GM15510 (cell line): Measurements from ENCODE around the gene CREM.
A peak's percentile ranks its signal among the peaks of the same experiment; 100 is the strongest.

Experiments used
- POLR2A ChIP-seq: IDR thresholded peaks from 3 replicates; pipeline ENCODE4 v1.6.1; 2011; ENCODE audit warnings: borderline replicate concordance; ENCODE audit not compliant: insufficient read length; ENCODE audit errors: extremely low read depth

CREM gene

GRCh38 chr10:35195361-35196306 is 69.0 kb downstream of the CREM start:
- TF ChIP-seq POLR2A = peak; percentile 45

- no peak for TF ChIP-seq POLR2A
Observed at GRCh38 chr10:35200487-35200886, 73.8 kb downstream of the CREM start.

GRCh38 chr10:35201234-35201633 is 74.6 kb downstream of the CREM start:
- TF ChIP-seq POLR2A = no peak

GRCh38 chr10:35202050-35202449 is 75.4 kb downstream of the CREM start:
- no peak for TF ChIP-seq POLR2A

- no peak for TF ChIP-seq POLR2A
Observed at GRCh38 chr10:35203745-35204144, 77.1 kb downstream of the CREM start.

GRCh38 chr10:35204650-35205319 is 78.1 kb downstream of the CREM start:
- no peak for TF ChIP-seq POLR2A

- TF ChIP-seq POLR2A = no peak
Observed at GRCh38 chr10:35206274-35206673, 79.6 kb downstream of the CREM start.

- no peak for TF ChIP-seq POLR2A
Observed at GRCh38 chr10:35208536-35208935, 81.9 kb downstream of the CREM start.

- no peak for TF ChIP-seq POLR2A
Observed at GRCh38 chr10:35208949-35209613, 82.4 kb downstream of the CREM start.

- no peak for TF ChIP-seq POLR2A
Observed at GRCh38 chr10:35210961-35211360, 84.3 kb downstream of the CREM start.

- no peak for TF ChIP-seq POLR2A
Observed at GRCh38 chr10:35211390-35211789, 84.7 kb downstream of the CREM start.

GRCh38 chr10:35212856-35213255 is 86.2 kb downstream of the CREM start:
- no peak for TF ChIP-seq POLR2A

- no peak for TF ChIP-seq POLR2A
Observed at GRCh38 chr10:35213699-35214098, 87.1 kb downstream of the CREM start.

- no peak for TF ChIP-seq POLR2A
Observed at GRCh38 chr10:35214607-35215020, 88.0 kb downstream of the CREM start.

GRCh38 chr10:35215107-35215506 is 88.5 kb downstream of the CREM start:
- no peak for TF ChIP-seq POLR2A
